Measurements from ENCODE around the gene PET100.

The PET100 gene

GRCh38 chr19:7619671-7620441, 9.7 kb upstream of the PET100 start:
- H3K27me3 ChIP-seq (ENCODE audit: control insufficient read depth, insufficient read depth, low read length), result no peaks in the 10 kb centered on the region
- no peaks in the 10 kb centered on the region for H3K9me3 ChIP-seq (ENCODE audit: control insufficient read depth, low read length)
- H3K9ac ChIP-seq, result no peak overlapping the region
- no peak overlapping the region for H3K4me2 ChIP-seq (ENCODE audit: low read length)
- no peaks in the 10 kb centered on the region for H3K36me3 ChIP-seq (ENCODE audit: control insufficient read depth, insufficient read depth, low read length)
- no peak for TF ChIP-seq CTCF (IDR thresholded peaks at IDR 0.05)
- no peak overlapping the region for H3K27ac ChIP-seq
- H3K4me3 ChIP-seq (ENCODE audit: low read depth, low read length), result no peak overlapping the region
- H2AFZ ChIP-seq, result no peak overlapping the region
- H3K4me1 ChIP-seq, result peaks cover 3% of the 10 kb centered on the region
- H3K79me2 ChIP-seq, result peaks cover 6% of the 10 kb centered on the region

DNA sequence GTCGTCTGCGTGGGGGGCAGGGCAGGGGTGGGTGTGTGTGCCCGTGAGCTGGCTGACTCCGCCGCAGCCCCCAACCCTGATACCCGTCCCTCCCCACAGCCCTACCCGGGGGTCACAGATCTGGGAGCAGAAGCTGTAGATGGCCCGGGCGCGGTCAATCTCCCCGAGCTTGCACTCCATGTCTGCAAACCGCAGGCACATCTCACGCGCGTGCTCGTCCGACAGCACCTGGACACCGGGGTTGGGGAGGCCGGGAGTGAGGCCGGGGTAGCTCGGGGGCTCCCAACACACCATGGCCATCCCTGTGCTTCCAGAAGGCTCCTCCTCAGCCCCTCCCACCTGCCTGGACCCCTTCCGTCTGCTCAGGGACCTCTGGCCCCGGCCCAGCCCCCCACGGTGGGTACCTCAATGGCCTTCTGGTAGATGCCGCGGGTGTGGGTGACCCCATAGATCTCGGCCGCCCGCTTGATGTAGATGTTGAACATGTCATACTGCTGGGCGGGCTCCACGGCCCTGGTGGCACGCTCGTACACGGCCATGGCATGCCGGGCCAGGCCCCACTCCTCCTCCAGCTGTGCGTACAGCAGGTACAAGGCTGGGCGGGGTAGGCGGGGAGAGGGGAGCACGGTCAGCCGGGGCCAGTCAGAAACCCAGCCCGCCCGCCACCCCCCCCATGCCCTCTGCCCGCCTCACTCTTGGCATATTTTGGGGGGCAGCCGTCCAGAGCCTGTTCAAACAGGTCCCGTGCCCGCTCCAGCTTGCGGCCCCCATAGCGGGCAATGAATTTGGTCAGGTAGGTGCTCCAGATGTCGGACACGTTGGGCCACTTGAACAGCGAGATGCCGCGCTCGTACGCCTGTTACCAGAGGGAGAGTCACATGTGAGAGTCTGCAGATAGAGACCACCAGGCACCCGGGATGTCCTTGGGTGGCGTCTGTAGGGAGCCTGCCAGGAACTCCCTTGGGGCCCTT, 8.9 kb upstream of the PET100 start:
- Histone ChIP-seq H3K4me2 (ENCODE audit: low read length) (no peak overlapping the region), H3K36me3 (ENCODE audit: control insufficient read depth, insufficient read depth, low read length) (no peaks in the 10 kb centered on the region), H3K27me3 (ENCODE audit: control insufficient read depth, insufficient read depth, low read length) (no peaks in the 10 kb centered on the region), H3K4me1 (peaks cover 3% of the 10 kb centered on the region), H3K9me3 (ENCODE audit: control insufficient read depth, low read length) (no peaks in the 10 kb centered on the region), H3K9ac (no peak overlapping the region), H2AFZ (no peak overlapping the region), H3K27ac (no peak overlapping the region), H3K79me2 (peaks cover 9% of the 10 kb centered on the region), H3K4me3 (ENCODE audit: low read depth, low read length) (no peak overlapping the region)
- no peak for TF ChIP-seq CTCF (IDR thresholded peaks at IDR 0.05)

DNA sequence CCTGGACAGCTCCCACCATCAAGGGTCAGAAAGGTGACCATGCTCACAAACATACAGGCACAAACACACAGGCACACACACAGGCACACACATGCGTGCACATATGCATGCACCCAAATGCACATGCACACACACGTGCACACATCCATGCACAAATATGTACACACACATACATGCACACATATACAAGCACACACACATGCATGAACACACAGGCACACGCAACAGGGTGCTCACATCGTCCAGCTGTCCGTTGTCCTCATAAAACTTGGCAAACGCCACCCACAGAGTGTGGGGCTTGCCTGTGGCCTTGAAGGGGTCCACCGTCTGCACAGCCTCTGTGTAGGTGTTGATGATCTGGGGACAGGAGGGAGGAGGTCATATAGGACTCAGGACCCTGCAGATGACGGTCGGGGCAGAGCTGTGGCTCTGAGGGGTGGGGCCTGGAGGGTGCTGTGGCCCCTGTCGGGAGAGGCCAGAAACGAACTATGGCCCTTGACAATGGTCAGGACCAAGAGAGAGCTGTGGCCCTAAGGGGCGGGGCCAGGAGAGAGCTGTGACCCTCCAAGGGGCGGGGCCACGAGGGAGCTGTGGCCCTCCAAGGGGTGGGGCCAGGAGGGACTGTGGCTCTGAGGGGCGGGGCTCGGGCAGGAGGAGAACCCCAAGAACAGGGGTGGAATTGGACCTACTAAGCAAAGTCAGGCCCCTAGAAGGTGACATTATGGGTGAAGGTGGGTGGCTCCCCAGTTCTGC, 6.5 kb upstream of the PET100 start:
- H3K4me3 ChIP-seq (ENCODE audit: low read depth, low read length), result no peak overlapping the region
- no peak overlapping the region for H3K4me2 ChIP-seq (ENCODE audit: low read length)
- H2AFZ ChIP-seq, result no peak overlapping the region
- no peaks in the 10 kb centered on the region for H3K9me3 ChIP-seq (ENCODE audit: control insufficient read depth, low read length)
- no peak overlapping the region for H3K9ac ChIP-seq
- H3K4me1 ChIP-seq, result peaks cover 3% of the 10 kb centered on the region
- H3K27me3 ChIP-seq (ENCODE audit: control insufficient read depth, insufficient read depth, low read length), result no peaks in the 10 kb centered on the region
- no peaks in the 10 kb centered on the region for H3K36me3 ChIP-seq (ENCODE audit: control insufficient read depth, insufficient read depth, low read length)
- no peak for TF ChIP-seq CTCF (IDR thresholded peaks at IDR 0.05)
- peaks cover 28% of the 10 kb centered on the region for H3K79me2 ChIP-seq
- no peak overlapping the region for H3K27ac ChIP-seq

DNA sequence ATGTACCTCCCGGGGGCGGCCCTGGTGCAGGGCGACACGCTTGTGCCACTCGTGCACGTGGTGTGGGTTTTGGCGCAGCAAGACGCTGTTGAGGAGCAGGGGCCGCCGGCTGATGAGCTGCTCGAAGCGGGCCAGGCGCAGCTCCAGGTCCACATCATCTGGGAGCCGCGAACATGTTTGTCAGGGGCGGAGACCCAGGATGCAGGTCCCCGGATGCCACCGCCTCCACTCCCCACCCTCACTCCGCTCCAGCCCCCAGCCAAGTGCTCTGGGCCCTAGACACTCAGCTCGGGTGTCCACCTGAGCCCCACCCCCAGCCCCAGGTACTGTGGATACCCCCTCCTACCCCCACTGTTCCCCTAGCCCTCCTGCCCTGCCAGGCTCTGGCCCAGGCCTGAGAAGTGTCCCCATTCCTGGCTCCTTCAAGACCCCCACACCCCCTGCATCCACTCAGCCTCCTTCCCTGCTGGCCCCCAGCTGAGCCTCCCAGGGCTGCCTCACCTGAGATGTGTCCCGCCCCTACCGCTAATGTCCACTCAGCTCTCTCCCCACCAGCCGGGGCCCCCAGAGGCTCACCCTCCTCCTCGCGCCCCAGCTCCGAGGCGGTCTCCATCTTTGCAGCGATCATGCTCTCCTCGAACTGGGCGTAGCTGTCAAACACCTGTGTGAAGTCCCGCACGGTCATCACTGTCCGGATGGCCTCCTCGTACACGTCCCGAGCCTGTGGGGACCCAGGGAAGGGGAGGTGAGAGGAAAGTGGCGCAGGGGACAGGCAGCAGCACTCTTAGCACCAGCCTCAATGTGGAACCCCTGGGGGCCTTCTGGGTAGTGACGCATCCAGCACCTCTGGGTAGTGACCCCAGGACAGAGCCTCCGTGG, 5.6 kb upstream of the PET100 start:
- Histone ChIP-seq H3K79me2 (peaks cover 37% of the 10 kb centered on the region), H3K4me3 (ENCODE audit: low read depth, low read length) (no peak overlapping the region), H3K27ac (no peak overlapping the region), H3K4me1 (peaks cover under 1% of the 10 kb centered on the region), H3K36me3 (ENCODE audit: control insufficient read depth, insufficient read depth, low read length) (no peaks in the 10 kb centered on the region), H3K9me3 (ENCODE audit: control insufficient read depth, low read length) (no peaks in the 10 kb centered on the region), H2AFZ (no peak overlapping the region), H3K9ac (no peak overlapping the region), H3K27me3 (ENCODE audit: control insufficient read depth, insufficient read depth, low read length) (no peaks in the 10 kb centered on the region), H3K4me2 (ENCODE audit: low read length) (no peak overlapping the region)
- no peak for TF ChIP-seq CTCF (IDR thresholded peaks at IDR 0.05)
